ENCODE measurements around the gene MC4R.

- TF ChIP-seq CTCF (IDR thresholded peaks at IDR 0.05) (no peak), POLR2A (IDR thresholded peaks at IDR 0.05) (no peak)
These were observed 40.7 kb downstream of the MC4R start for GRCh38 chr18:60331890-60332289.
